H1 (cell line): ENCODE data around the gene SORCS3. TPM values are rescaled to one million over a fixed set of nuclear protein-coding genes. Genes with fewer than 3 reads are reported as not detected.

Experiments
- CTCF ChIA-PET: fragments of 300-600 bp; sonication (Branson Sonifier 250); formaldehyde crosslinking; loops from one replicate; lab custom pipeline; 2021; ENCODE audit not compliant: partially characterized antibody; lab: Charles Lee
- POLR2A ChIA-PET: fragments of 300-600 bp; sonication (Branson Sonifier 250); formaldehyde crosslinking; loops from one replicate; lab custom pipeline; 2021; ENCODE audit warnings: inconsistent platforms; ENCODE audit not compliant: partially characterized antibody; lab: Charles Lee
- DNase-seq, 2 experiments: peaks; one replicate each; pipeline versions ENCODE4 v3.0.0 to v3.0.0-alpha.2; 2010 to 2022; ENCODE audit warnings: low spot score in 2 of 2, low read depth in 1 of 2, mixed read lengths in 1 of 2
- FAIRE-seq: peaks from 2 replicates; lab custom pipeline; 2011; peaks lifted over from hg19 to GRCh38; lab: Jason Lieb, UNC
- H2AFZ ChIP-seq: 2 replicates; pipeline ENCODE4 v1.8.1; 2012; ENCODE audit warnings: low read length, inconsistent platforms
- H2AK5ac ChIP-seq: 2 replicates; pipeline ENCODE4 v1.6.1; 2013; ENCODE audit warnings: low read depth, low read length
- H2BK120ac ChIP-seq: replicated peaks from 2 replicates; pipeline ENCODE3; 2013; ENCODE audit warnings: low read depth, low read length, inconsistent platforms
- H2BK12ac ChIP-seq: 2 replicates; pipeline ENCODE4 v1.6.1; 2013; ENCODE audit warnings: low read depth, low read length
- H2BK15ac ChIP-seq: 2 replicates; pipeline ENCODE4 v1.6.1; 2013; ENCODE audit warnings: low read length
- H2BK20ac ChIP-seq: 2 replicates; pipeline ENCODE4 v1.6.1; 2013; ENCODE audit warnings: low read length
- H2BK5ac ChIP-seq: 2 replicates; pipeline ENCODE4 v1.6.1; 2013; ENCODE audit warnings: low read depth, low read length
- H3K14ac ChIP-seq: 2 replicates; pipeline ENCODE4 v1.6.1; 2013; ENCODE audit warnings: inconsistent platforms; ENCODE audit not compliant: insufficient read length
- H3K18ac ChIP-seq: 2 replicates; pipeline ENCODE4 v1.6.1; 2013; ENCODE audit warnings: low read length; ENCODE audit errors: extremely low read depth
- H3K23ac ChIP-seq: 2 replicates; pipeline ENCODE4 v1.6.1; 2013; ENCODE audit warnings: inconsistent platforms; ENCODE audit not compliant: insufficient read length
- H3K23me2 ChIP-seq: 2 replicates; pipeline ENCODE4 v1.6.1; 2013; ENCODE audit warnings: low read depth, low read length
- H3K27ac ChIP-seq: 2 replicates; pipeline ENCODE4 v1.6.1; 2011; ENCODE audit warnings: low read depth, low read length, inconsistent platforms
- H3K27me3 ChIP-seq, 4 experiments: replicated peaks in 1 of 4; 1 replicate in 1 of 4; 2 replicates in 3 of 4; pipeline versions ENCODE4 v1.6.1 to v1.8.1; 2011 to 2013; ENCODE audit warnings: low read length in 3 of 4, mild to moderate bottlenecking in 3 of 4, inconsistent platforms in 2 of 4, mixed read lengths in 2 of 4, moderate library complexity in 1 of 4; ENCODE audit not compliant: control insufficient read depth in 3 of 4, insufficient read depth in 3 of 4; ENCODE audit errors: extremely low read depth in 1 of 4
- H3K36me3 ChIP-seq, 4 experiments: 2 replicates each; pipeline versions ENCODE4 v1.6.1 to v1.8.1; 2011 to 2013; ENCODE audit warnings: mild to moderate bottlenecking in 4 of 4, low read length in 3 of 4, moderate library complexity in 2 of 4, control low read depth in 1 of 4, inconsistent platforms in 1 of 4; ENCODE audit not compliant: insufficient read depth in 4 of 4, control insufficient read depth in 2 of 4
- H3K4ac ChIP-seq: replicated peaks from 2 replicates; pipeline ENCODE3; 2013; ENCODE audit warnings: low read length, low read depth, mixed read lengths, inconsistent platforms; ENCODE audit not compliant: insufficient read length
- H3K4me1 ChIP-seq, 4 experiments: replicated peaks in 1 of 4; 1 replicate in 1 of 4; 2 replicates in 3 of 4; pipeline versions ENCODE4 v1.6.1 to v1.8.1; 2011 to 2013; ENCODE audit warnings: low read length in 3 of 4, inconsistent platforms in 2 of 4, mixed read lengths in 1 of 4; ENCODE audit not compliant: insufficient read depth in 4 of 4, control insufficient read depth in 3 of 4
- H3K4me2 ChIP-seq, 2 experiments: 2 replicates each; pipeline versions ENCODE4 v1.6.1 to v1.8.1; 2011 to 2013; ENCODE audit warnings: low read depth in 2 of 2, low read length in 2 of 2, control low read depth in 1 of 2, inconsistent platforms in 1 of 2, mild to moderate bottlenecking in 1 of 2; ENCODE audit not compliant: insufficient read depth in 1 of 2
- H3K4me3 ChIP-seq, 4 experiments: fragments of 200-600, 300-600 bp in 1 of 4; sonication (generic), shearing (Covaris generic), sonication (Bioruptor Twin) in 1 of 4; 2 replicates each; pipeline versions ENCODE4 v1.5.1 to v1.8.1; 2011 to 2016; ENCODE audit warnings: low read length in 4 of 4, low read depth in 3 of 4, control low read depth in 2 of 4, inconsistent platforms in 2 of 4, mild to moderate bottlenecking in 2 of 4, mixed read lengths in 1 of 4, moderate library complexity in 1 of 4; ENCODE audit not compliant: insufficient read depth in 2 of 4; ENCODE audit errors: extremely low read depth in 1 of 4
- H3K56ac ChIP-seq: replicated peaks from 2 replicates; pipeline ENCODE3; 2013; ENCODE audit warnings: low read depth, mild to moderate bottlenecking, mixed read lengths, low read length, inconsistent platforms; ENCODE audit not compliant: insufficient read length
- H3K79me1 ChIP-seq: 2 replicates; pipeline ENCODE4 v1.6.1; 2013; ENCODE audit warnings: low read depth, low read length, control low read depth
- H3K79me2 ChIP-seq, 2 experiments: 2 replicates each; pipeline versions ENCODE4 v1.6.1 to v1.8.1; 2012 to 2013; ENCODE audit warnings: low read length in 2 of 2, mild to moderate bottlenecking in 2 of 2, inconsistent platforms in 1 of 2; ENCODE audit not compliant: insufficient read depth in 2 of 2, control insufficient read depth in 1 of 2
- H3K9ac ChIP-seq, 4 experiments: replicated peaks in 1 of 4; 1 replicate in 1 of 4; 2 replicates in 3 of 4; pipeline versions ENCODE4 v1.6.1 to v1.8.1; 2011 to 2013; ENCODE audit warnings: low read depth in 3 of 4, low read length in 3 of 4, control low read depth in 2 of 4, mild to moderate bottlenecking in 2 of 4, moderate library complexity in 2 of 4, inconsistent platforms in 1 of 4; ENCODE audit errors: extremely low read depth in 1 of 4
- H3K9me3 ChIP-seq, 2 experiments: 2 replicates each; pipeline versions ENCODE4 v1.6.1 to v1.8.1; 2012 to 2013; ENCODE audit warnings: mild to moderate bottlenecking in 2 of 2, moderate library complexity in 2 of 2, control low read depth in 1 of 2, inconsistent platforms in 1 of 2, low read depth in 1 of 2, low read length in 1 of 2, mixed read lengths in 1 of 2; ENCODE audit not compliant: insufficient read depth in 2 of 2
- H4K20me1 ChIP-seq, 2 experiments: replicated peaks in 1 of 2; 2 replicates each; pipeline versions ENCODE3 to v1.8.1; 2011 to 2013; ENCODE audit warnings: inconsistent platforms in 2 of 2, low read length in 2 of 2, mild to moderate bottlenecking in 1 of 2; ENCODE audit not compliant: insufficient read depth in 2 of 2, control insufficient read depth in 1 of 2
- H4K5ac ChIP-seq: 2 replicates; pipeline ENCODE4 v1.6.1; 2013; ENCODE audit warnings: low read length, low read depth, mixed read lengths, inconsistent platforms; ENCODE audit not compliant: insufficient read length
- H4K8ac ChIP-seq: 2 replicates; pipeline ENCODE4 v1.8.0; 2013; ENCODE audit warnings: mild to moderate bottlenecking, moderate library complexity, low read length, inconsistent platforms; ENCODE audit not compliant: insufficient read depth; ENCODE audit errors: extremely low read depth
- H4K91ac ChIP-seq: replicated peaks from 2 replicates; pipeline ENCODE3; 2013; ENCODE audit warnings: low read length, mixed read lengths, inconsistent platforms; ENCODE audit not compliant: insufficient read length
- BACH1 ChIP-seq: IDR thresholded peaks from 2 replicates; pipeline ENCODE4 v1.6.1; 2012; ENCODE audit warnings: low read length, improper control_type of control experiment
- CEBPB ChIP-seq: IDR thresholded peaks from 2 replicates; pipeline ENCODE4 v1.6.1; 2012; ENCODE audit warnings: low read depth, low read length
- EP300 ChIP-seq, 2 experiments: IDR thresholded peaks; 1 replicate in 1 of 2; 2 replicates in 1 of 2; pipeline ENCODE4 v1.6.1; 2011 to 2012; ENCODE audit warnings: low read depth in 2 of 2, low read length in 2 of 2, mild to moderate bottlenecking in 2 of 2, borderline replicate concordance in 1 of 2, inconsistent platforms in 1 of 2, moderate library complexity in 1 of 2
- HDAC2 ChIP-seq, 2 experiments: fragments of 300-600 bp in 1 of 2; sonication (generic) in 1 of 2; IDR thresholded peaks; 2 replicates each; pipeline ENCODE4 v1.6.1; 2011 to 2012; ENCODE audit warnings: low read depth in 2 of 2, low read length in 2 of 2, mild to moderate bottlenecking in 2 of 2, moderate library complexity in 2 of 2, borderline replicate concordance in 1 of 2, inconsistent platforms in 1 of 2
- JUND ChIP-seq: IDR thresholded peaks from 2 replicates; pipeline ENCODE4 v1.6.1; 2011; ENCODE audit warnings: mild to moderate bottlenecking, improper control_type of control experiment, low read length
- PHF8 ChIP-seq: fragments of 200-600 bp; sonication (generic); conservative IDR thresholded peaks from 2 replicates; pipeline ENCODE4 v1.7.1; 2012; ENCODE audit warnings: low read depth, mild to moderate bottlenecking, inconsistent platforms, low read length, moderate library complexity
- POU5F1 ChIP-seq: IDR thresholded peaks from 2 replicates; pipeline ENCODE4 v1.6.1; 2011; ENCODE audit warnings: low read depth, mild to moderate bottlenecking, low read length, moderate library complexity
- RFX5 ChIP-seq: IDR thresholded peaks from 2 replicates; pipeline ENCODE4 v1.6.1; 2011; ENCODE audit warnings: low read depth, low read length, improper control_type of control experiment, borderline replicate concordance
- RXRA ChIP-seq: IDR thresholded peaks from 2 replicates; pipeline ENCODE4 v1.6.1; 2011; ENCODE audit warnings: low read depth, mild to moderate bottlenecking, low read length, moderate library complexity; ENCODE audit not compliant: insufficient read depth
- SP4 ChIP-seq: IDR thresholded peaks from 2 replicates; pipeline ENCODE4 v1.6.1; 2012; ENCODE audit warnings: low read length, inconsistent platforms
- SRF ChIP-seq: IDR thresholded peaks from 2 replicates; pipeline ENCODE4 v1.6.1; 2011; ENCODE audit warnings: mild to moderate bottlenecking, low read depth, low read length, moderate library complexity
- SUZ12 ChIP-seq: fragments of 200-600 bp; sonication (generic); IDR thresholded peaks from 2 replicates; pipeline ENCODE4 v1.6.1; 2012; ENCODE audit warnings: mild to moderate bottlenecking, inconsistent platforms, low read length, moderate library complexity, mixed read lengths
- TCF12 ChIP-seq: IDR thresholded peaks from 2 replicates; pipeline ENCODE4 v1.6.1; 2011; ENCODE audit warnings: low read depth, mild to moderate bottlenecking, low read length
- TEAD4 ChIP-seq: IDR thresholded peaks from 2 replicates; pipeline ENCODE4 v1.6.1; 2012; ENCODE audit warnings: low read depth, low read length, inconsistent platforms, mixed read lengths
- YY1 ChIP-seq: IDR thresholded peaks from 2 replicates; pipeline ENCODE4 v1.6.1; 2011; ENCODE audit warnings: low read depth, mild to moderate bottlenecking, low read length
- ZNF274 ChIP-seq: IDR thresholded peaks from 2 replicates; pipeline ENCODE4 v1.7.0; 2012; ENCODE audit warnings: low read length, borderline replicate concordance; ENCODE audit errors: extremely low read depth
- WGBS, 2 experiments: shearing (Covaris generic) in 1 of 2; methylation state at CpG; one replicate each; pipeline versions ENCODE4 v1.1.6 to v1.1.7; 2013 to 2015; ENCODE audit warnings: low lambda C conversion rate in 2 of 2, mixed read lengths in 2 of 2, inconsistent platforms in 1 of 2, low coverage in 1 of 2, missing lambda C conversion rate in 1 of 2; ENCODE audit not compliant: insufficient replicate concordance in 2 of 2, insufficient coverage in 1 of 2, insufficient read length in 1 of 2; ENCODE audit errors: extremely low coverage in 1 of 2, missing lambda C conversion rate in 1 of 2; 5-methylcytosine and 5-hydroxymethylcytosine counted together
- polyA plus RNA-seq, 7 experiments: library from polyadenylated mRNA; depleted of rRNA in 3 of 7; stranded (reverse) in 5 of 7; unstranded in 2 of 7; fragments of >200 nt in 5 of 7; fragments of 200-250 nt in 2 of 7; gene quantifications; 1 replicate in 5 of 7; 2 replicates in 1 of 7; 4 replicates in 1 of 7; pipeline versions ENCODE4 v1.2.1 to v1.2.3, GENCODE V29; 2011 to 2013; ENCODE audit warnings: missing spikeins in 2 of 7, mixed read lengths in 2 of 7
- total RNA-seq: library from RNA; stranded (reverse); fragmentation: NEBNext Ultra II Directional; extraction: Animal tissue kit (Norgen Biotek cat#: 25700); gene quantifications from 2 replicates; pipeline ENCODE4 v1.2.1, GENCODE V29; 2021

Gene SORCS3
- total and polyA plus RNA-seq, 2 of the 8 experiments (the other 6 are each of a cell fraction or from before 2014, with no cell fraction given) = 0.26 to 0.88 TPM

DNA sequence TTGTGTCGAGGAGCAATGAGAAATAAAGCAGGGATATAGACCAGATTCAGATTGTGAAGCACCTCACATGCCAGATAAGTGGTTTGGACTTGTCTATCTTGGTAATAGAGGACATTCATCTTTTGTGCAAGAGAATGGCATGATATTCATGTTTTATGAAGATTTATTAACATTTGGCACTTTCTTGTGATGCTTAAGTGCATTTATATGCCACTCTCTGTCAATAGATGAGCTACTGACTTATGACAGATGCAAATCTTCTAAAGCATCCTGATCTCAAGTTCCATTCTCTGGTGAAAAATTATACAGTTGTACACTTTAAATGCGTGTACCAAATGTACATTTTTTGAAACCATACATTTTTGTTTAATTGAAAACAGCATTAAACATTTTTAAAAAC is 415.3 kb downstream of the SORCS3 start:
- Histone ChIP-seq H3K4me1 (no peaks in the 10 kb centered on the region), H3K9ac (no peak overlapping the region), H3K23ac (no peak overlapping the region), H2BK12ac (no peak overlapping the region), H2AK5ac (no peak overlapping the region), H3K27me3 (no peaks in the 10 kb centered on the region), H3K14ac (no peak overlapping the region), H3K4ac (no peak overlapping the region), H2AFZ (no peak overlapping the region), H3K36me3 (no peaks in the 10 kb centered on the region), H3K9me3 (peaks cover 0 to 7% of the 10 kb centered on the region in 2 experiments; a peak in 2 of 4 replicates), H3K18ac (no peak overlapping the region), H4K91ac (no peak overlapping the region), H2BK20ac (no peak overlapping the region), H3K79me2 (no peaks in the 10 kb centered on the region), H3K27ac (no peak overlapping the region), H4K8ac (no peak overlapping the region), H2BK120ac (no peak overlapping the region), H2BK15ac (no peak overlapping the region), H2BK5ac (no peak overlapping the region), H3K4me3 (no peak overlapping the region), H3K79me1 (no peaks in the 10 kb centered on the region), H3K23me2 (no peaks in the 10 kb centered on the region), H3K4me2 (no peak overlapping the region), H4K5ac (no peak overlapping the region), H4K20me1 (no peaks in the 10 kb centered on the region), H3K56ac (no peak overlapping the region)
- FAIRE-seq (no peak), DNase-seq (no peak)
- WGBS, 2 experiments = 91% methylated on average over 2 of the region's 2 CpGs; no CpG with 5 or more reads in 1 of the 2 experiments
- ChIA-PET POLR2A (no interaction called here), CTCF (no interaction called here)
- TF ChIP-seq CEBPB (no peak), TEAD4 (no peak), POU5F1 (no peak), EP300 (IDR thresholded peaks at IDR 0.05; ENCODE audit: borderline replicate concordance in 1 of 2, low read depth in 2 of 2, low read length in 2 of 2) (no peak), HDAC2 (IDR thresholded peaks at IDR 0.05; ENCODE audit: borderline replicate concordance in 1 of 2, low read depth in 2 of 2, low read length in 2 of 2) (no peak), TCF12 (no peak), SUZ12 (no peak), SRF (no peak), SP4 (no peak), RFX5 (no peak), JUND (no peak), RXRA (no peak), BACH1 (no peak), PHF8 (no peak), ZNF274 (no peak), YY1 (no peak)
